ENCODE measurements around the gene EDIL3. TPM values are rescaled to one million over a fixed set of nuclear protein-coding genes. Genes with fewer than 3 reads are reported as not detected.

The EDIL3 gene
- total RNA-seq, 2 experiments from 2014 or later = not detected

GRCh38 chr5:83919071-83920041 is 465.3 kb downstream of the EDIL3 start:
- CTCF ChIA-PET = no interaction called here
- DNase-seq (no peak), ATAC-seq (ENCODE audit: poor library complexity) (no peak)
- Histone ChIP-seq H3K27me3 (ENCODE audit: control insufficient read depth in 1 of 2, insufficient read depth in 2 of 2, low read length in 2 of 2) (no peaks in the 10 kb centered on the region), H3K36me3 (ENCODE audit: insufficient read depth, low read length) (no peaks in the 10 kb centered on the region), H3K4me3 (ENCODE audit: low read length) (no peak overlapping the region), H3K27ac (ENCODE audit: low read depth in 1 of 2, low read length in 2 of 2) (no peak overlapping the region), H3K9me3 (ENCODE audit: control insufficient read depth in 1 of 2, insufficient read depth in 1 of 2, low read length in 2 of 2) (no peaks in the 10 kb centered on the region), H3K4me1 (ENCODE audit: insufficient read depth, low read length) (no peaks in the 10 kb centered on the region)
- no peaks in the 10 kb centered on the region for H3K36me3 Mint-ChIP-seq (ENCODE audit: low read depth)
- intact Hi-C loops (cut with DNase I, micrococcal nuclease) = no loop called here
- peaks cover under 1% of the 10 kb centered on the region for H3K27me3 Mint-ChIP-seq
- POLR2A ChIA-PET = no interaction called here
- H3K27ac Mint-ChIP-seq = no peak overlapping the region
- TF ChIP-seq CTCF (IDR thresholded peaks at IDR 0.05) = no peak
- H3K9me3 Mint-ChIP-seq = no peaks in the 10 kb centered on the region
- no peak overlapping the region for H3K4me3 Mint-ChIP-seq
- no peaks in the 10 kb centered on the region for H3K4me1 Mint-ChIP-seq (ENCODE audit: low read depth)

DNA sequence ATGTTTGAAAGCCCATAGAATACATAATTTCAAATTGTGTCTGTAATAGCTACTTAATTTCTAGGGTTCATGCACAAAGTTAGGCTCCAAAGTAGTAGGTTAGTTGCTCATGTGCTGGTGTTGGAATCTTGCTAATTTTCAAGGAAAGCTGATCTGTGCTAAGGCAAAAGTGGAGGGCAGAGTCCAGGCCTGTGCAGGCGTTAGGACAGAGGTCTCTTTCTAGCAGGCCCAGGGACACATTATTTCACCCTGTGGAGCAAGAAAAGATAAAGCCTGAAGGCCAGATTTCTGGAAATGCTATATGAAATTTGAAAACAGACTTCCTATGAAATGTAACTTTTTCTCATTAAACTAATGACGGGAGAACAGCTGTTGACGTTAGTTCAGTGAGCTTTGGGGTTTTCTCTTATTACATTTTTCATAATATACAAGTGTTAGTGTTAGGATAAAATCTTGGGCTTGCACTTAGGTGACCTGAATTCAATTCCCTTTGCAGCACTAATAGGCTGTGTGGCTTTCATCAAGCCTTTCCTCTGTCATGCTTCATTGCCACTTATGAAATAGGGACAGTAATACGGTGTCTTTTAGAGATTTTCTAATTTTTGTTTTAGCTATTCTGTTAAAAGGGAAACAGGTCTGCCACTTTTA is 467.3 kb downstream of the EDIL3 start:
- no peaks in the 10 kb centered on the region for H3K27me3 ChIP-seq (ENCODE audit: control insufficient read depth in 1 of 2, insufficient read depth in 2 of 2, low read length in 2 of 2)
- TF ChIP-seq CTCF (IDR thresholded peaks at IDR 0.05) = no peak
- Mint-ChIP-seq H3K27ac (no peak overlapping the region), H3K36me3 (ENCODE audit: low read depth) (no peaks in the 10 kb centered on the region), H3K27me3 (no peaks in the 10 kb centered on the region), H3K4me3 (no peak overlapping the region), H3K4me1 (ENCODE audit: low read depth) (no peaks in the 10 kb centered on the region), H3K9me3 (no peaks in the 10 kb centered on the region)
- CTCF ChIA-PET = no interaction called here
- DNase-seq (no peak), ATAC-seq (ENCODE audit: poor library complexity) (no peak)
- intact Hi-C loops (cut with DNase I, micrococcal nuclease) = no loop called here
- no peaks in the 10 kb centered on the region for H3K4me1 ChIP-seq (ENCODE audit: insufficient read depth, low read length)
- H3K4me3 ChIP-seq (ENCODE audit: low read length) = no peak overlapping the region
- H3K27ac ChIP-seq (ENCODE audit: low read depth in 1 of 2, low read length in 2 of 2) = no peak overlapping the region
- POLR2A ChIA-PET = no interaction called here
- no peaks in the 10 kb centered on the region for H3K36me3 ChIP-seq (ENCODE audit: insufficient read depth, low read length)
- H3K9me3 ChIP-seq (ENCODE audit: control insufficient read depth in 1 of 2, insufficient read depth in 1 of 2, low read length in 2 of 2) = no peaks in the 10 kb centered on the region

DNA sequence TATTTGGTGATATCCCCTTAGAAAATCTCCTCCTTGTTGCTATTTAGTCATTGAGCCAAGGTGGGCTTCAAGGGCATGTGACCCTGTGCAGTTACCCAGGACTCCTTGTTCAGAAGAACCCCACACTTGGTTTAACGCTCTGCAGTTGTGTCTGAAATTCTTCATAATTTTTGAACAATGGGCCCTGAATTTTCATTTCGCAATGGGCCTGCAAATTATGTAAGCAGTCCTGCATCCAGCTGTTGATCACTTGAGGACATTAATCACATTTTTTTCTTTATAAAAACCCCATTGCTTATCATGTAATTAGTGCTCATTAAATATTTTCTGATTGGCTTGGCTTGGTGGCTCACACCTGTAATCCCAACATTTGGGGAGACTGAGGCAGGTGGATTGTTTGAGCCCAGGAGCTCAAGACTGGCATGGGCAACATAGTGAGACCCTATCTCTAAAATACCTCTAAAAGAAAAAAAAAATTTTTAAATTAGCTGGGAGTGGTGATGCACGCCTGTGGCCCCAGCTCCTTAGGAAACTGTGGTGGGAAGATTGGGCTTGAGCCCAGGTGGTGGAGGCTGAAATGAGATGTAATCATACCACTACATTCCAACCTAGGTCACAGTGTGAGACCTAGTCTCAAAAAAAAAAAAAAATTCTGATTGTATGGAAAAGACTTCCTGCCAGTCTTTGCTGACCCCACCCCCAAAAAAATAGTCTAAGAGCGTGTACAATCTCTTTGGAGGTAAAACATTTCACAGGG is 469.8 kb downstream of the EDIL3 start:
- Mint-ChIP-seq H3K9me3 (no peaks in the 10 kb centered on the region), H3K4me1 (ENCODE audit: low read depth) (no peaks in the 10 kb centered on the region), H3K27me3 (no peaks in the 10 kb centered on the region), H3K36me3 (ENCODE audit: low read depth) (no peaks in the 10 kb centered on the region), H3K27ac (no peak overlapping the region), H3K4me3 (no peak overlapping the region)
- TF ChIP-seq CTCF (IDR thresholded peaks at IDR 0.05) = no peak
- no peaks in the 10 kb centered on the region for H3K4me1 ChIP-seq (ENCODE audit: insufficient read depth, low read length)
- H3K9me3 ChIP-seq (ENCODE audit: control insufficient read depth in 1 of 2, insufficient read depth in 1 of 2, low read length in 2 of 2) = no peaks in the 10 kb centered on the region
- H3K36me3 ChIP-seq (ENCODE audit: insufficient read depth, low read length) = no peaks in the 10 kb centered on the region
- intact Hi-C loops (cut with DNase I, micrococcal nuclease) = no loop called here
- no peak overlapping the region for H3K27ac ChIP-seq (ENCODE audit: low read depth in 1 of 2, low read length in 2 of 2)
- DNase-seq = no peak
- H3K4me3 ChIP-seq (ENCODE audit: low read length) = no peak overlapping the region
- ChIA-PET POLR2A (interaction anchor here (0.6 kb wide), 1 partner anchor 21 kb away, joined by 3 read pairs; no protein-coding TSS in a partner anchor), CTCF (no interaction called here)
- no peak for ATAC-seq (ENCODE audit: poor library complexity)
- H3K27me3 ChIP-seq (ENCODE audit: control insufficient read depth in 1 of 2, insufficient read depth in 2 of 2, low read length in 2 of 2) = no peaks in the 10 kb centered on the region

Measured in CD4-positive, alpha-beta T cell (primary cell).